Cardiac muscle cell (in vitro differentiated cells and primary cell): Measurements from ENCODE around the gene CEP57. TPM values are rescaled to one million over a fixed set of nuclear protein-coding genes. Genes with fewer than 3 reads are reported as not detected.

Source experiments
- DNase-seq, 2 donors: peaks; one replicate each; pipeline versions ENCODE4 v3.0.0 to v3.0.0-alpha.2; 2010 to 2017; ENCODE audit warnings: low read depth in 1 of 2, low spot score in 1 of 2
- H3K27ac ChIP-seq: fragments of 200-600 bp; sonication (generic); 2 replicates; pipeline ENCODE4 v1.5.1; 2016
- H3K27me3 ChIP-seq: fragments of 200-600 bp; sonication (generic); 2 replicates; pipeline ENCODE4 v1.6.0; 2016; ENCODE audit warnings: control low read depth
- H3K36me3 ChIP-seq: fragments of 200-600 bp; sonication (generic); 2 replicates; pipeline ENCODE4 v1.5.1; 2016; ENCODE audit warnings: control low read depth
- H3K4me1 ChIP-seq: fragments of 200-600 bp; sonication (generic); 2 replicates; pipeline ENCODE4 v1.8.1; 2017; ENCODE audit warnings: low read depth, mild to moderate bottlenecking, mixed run types
- H3K4me3 ChIP-seq: fragments of 200-600 bp; sonication (generic); 2 replicates; pipeline ENCODE4 v1.5.1; 2016; ENCODE audit warnings: mild to moderate bottlenecking
- H3K9me3 ChIP-seq: fragments of 200-600 bp; sonication (generic); 2 replicates; pipeline ENCODE4 v1.5.1; 2017; ENCODE audit warnings: low read depth, mild to moderate bottlenecking, control low read depth
- CTCF ChIP-seq: IDR thresholded peaks from 2 replicates; pipeline ENCODE4 v1.5.1; 2012; ENCODE audit warnings: low read depth, mild to moderate bottlenecking, low read length
- polyA plus RNA-seq: library from polyadenylated mRNA; unstranded; fragments of >200 nt; fragmentation: Nextera tagmentation; extraction: Ambion mirVana; gene quantifications from 2 replicates; pipeline ENCODE4 v1.2.1, GENCODE V29; 2016
- total RNA-seq: library from RNA; depleted of rRNA; stranded (reverse); fragments of >200 nt; gene quantifications from 2 replicates; pipeline ENCODE4 v1.2.3, GENCODE V29; 2016

CEP57 gene
- total and polyA plus RNA-seq, 2 experiments from 2014 or later, result 57.1 to 75.6 TPM

GRCh38 chr11:95778699-95779098 is 11.6 kb upstream of the CEP57 start:
- TF ChIP-seq CTCF, result no peak
- Histone ChIP-seq H3K27ac (no peak overlapping the region), H3K4me3 (no peak overlapping the region), H3K4me1 (no peaks in the 10 kb centered on the region), H3K27me3 (no peaks in the 10 kb centered on the region), H3K9me3 (no peaks in the 10 kb centered on the region), H3K36me3 (peaks cover 71% of the 10 kb centered on the region)
- no peak for DNase-seq

DNA sequence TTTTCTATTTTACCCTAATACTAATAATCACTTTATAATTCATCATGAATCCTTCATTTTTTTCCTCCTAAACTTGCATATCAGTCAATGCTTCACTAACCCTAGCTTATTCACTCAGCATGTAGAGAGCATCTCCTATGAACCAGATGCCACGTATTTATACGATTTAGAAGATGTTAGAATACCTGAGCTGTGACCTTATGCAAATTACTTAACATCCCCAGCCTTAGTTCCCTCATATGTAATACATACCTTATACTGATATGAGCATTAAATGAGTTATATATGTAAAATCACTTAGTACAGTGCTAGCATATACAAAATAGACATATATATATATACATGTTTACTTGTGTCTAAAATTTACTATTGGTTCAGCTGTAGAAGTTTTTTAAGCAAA is 9.8 kb upstream of the CEP57 start:
- Histone ChIP-seq H3K4me1 (no peaks in the 10 kb centered on the region), H3K9me3 (no peaks in the 10 kb centered on the region), H3K36me3 (peaks cover 74% of the 10 kb centered on the region), H3K27me3 (no peaks in the 10 kb centered on the region), H3K4me3 (no peak overlapping the region), H3K27ac (no peak overlapping the region)
- TF ChIP-seq CTCF, result no peak
- DNase-seq, result no peak

DNA sequence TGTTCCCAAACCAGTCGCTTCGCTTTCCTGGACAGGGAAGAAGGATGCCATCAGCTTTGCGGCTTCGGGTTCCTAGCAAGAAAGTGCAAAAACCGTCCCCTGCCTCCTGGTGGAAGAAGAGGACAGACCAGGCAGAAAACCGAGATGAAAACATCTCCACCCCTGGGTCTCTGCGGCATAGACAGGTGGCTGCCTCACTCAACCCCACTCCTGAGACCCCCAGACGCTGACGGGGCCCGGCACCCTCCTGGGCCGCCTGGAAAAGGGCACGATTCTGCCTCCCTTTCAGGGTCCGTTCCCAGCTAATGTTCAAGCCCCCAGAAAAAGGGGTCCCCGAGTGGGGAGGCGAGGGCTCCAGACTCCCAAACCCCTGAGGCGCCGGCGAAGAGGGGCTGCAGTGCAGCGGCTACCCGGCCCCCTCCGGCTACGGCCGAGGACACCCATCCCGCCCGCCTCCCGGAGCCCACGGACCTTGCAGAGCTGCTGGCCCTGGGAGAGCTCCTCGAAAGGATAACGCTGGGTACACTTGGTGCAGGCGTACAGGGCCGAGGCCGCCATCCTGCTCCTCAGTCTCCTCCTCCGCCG is 1.3 kb upstream of the CEP57 start:
- DNase-seq, result peak; percentile 41 to 71
- Histone ChIP-seq H3K27me3 (no peaks in the 10 kb centered on the region), H3K4me1 (peaks cover 15% of the 10 kb centered on the region)

GRCh38 chr11:95789506-95790122 is 684 bp upstream of the CEP57 start, which contains the start of gene FAM76B:
Gene FAM76B (minus strand): TSS chr11:95789782. CDS start chr11:95789478, 304 bp downstream.
- Histone ChIP-seq H3K36me3 (peaks cover 22% of the 10 kb centered on the region), H3K4me3 (peak within 1 kb of the TSS; percentile 92), H3K27me3 (no peaks in the 10 kb centered on the region), H3K4me1 (peaks cover 15% of the 10 kb centered on the region), H3K27ac (peak within 1 kb of the TSS; percentile 96), H3K9me3 (no peaks in the 10 kb centered on the region)
- no peak for TF ChIP-seq CTCF
- DNase-seq, result peak; percentile 98 to 99

More for the DNA sequence above, 1.3 kb upstream of the CEP57 start:
- peak overlapping the region; percentile 96 for H3K27ac ChIP-seq
- peak; percentile 27 for TF ChIP-seq CTCF
- H3K4me3 ChIP-seq, result peak overlapping the region; percentile 92
- no peaks in the 10 kb centered on the region for H3K9me3 ChIP-seq
- peaks cover 25% of the 10 kb centered on the region for H3K36me3 ChIP-seq

DNA sequence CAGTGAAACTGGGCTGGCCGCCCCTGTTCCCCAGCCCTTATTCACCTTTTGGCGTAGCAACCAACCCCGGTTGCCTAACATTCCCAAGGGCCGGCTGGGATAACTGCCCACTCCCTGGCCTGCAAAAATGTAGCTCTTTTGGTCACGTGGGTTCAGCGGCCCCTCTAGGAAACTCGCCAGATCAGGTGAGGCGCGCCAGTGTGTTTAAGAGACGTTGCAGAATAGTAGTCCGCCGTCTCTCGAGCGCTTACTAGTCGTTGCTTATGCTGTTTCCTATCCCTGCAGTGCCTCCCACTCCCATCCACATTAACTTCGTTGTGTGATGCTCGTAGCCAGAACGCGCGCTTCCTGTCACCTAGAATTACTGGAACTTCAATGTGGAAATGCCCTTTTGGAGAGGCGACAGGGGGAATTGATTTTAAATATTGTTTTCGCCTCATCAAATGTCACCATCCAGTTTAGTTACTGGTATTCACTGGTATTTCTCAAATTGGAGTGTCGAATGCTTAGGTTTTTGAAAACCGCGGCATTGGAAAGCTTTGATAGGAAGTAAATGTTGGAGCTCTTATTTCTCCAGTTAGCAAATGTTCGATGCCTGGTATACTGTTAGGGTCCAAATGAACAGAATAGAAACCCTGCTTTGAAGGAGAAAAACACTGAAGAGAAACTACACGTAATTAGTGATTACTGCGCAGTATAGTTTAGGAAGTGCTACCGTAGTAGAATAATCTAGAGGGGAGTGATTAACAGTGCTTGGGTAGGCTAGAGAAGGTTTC is 823 bp downstream of the CEP57 start:
- peak; percentile 72 to 81 for DNase-seq
- Histone ChIP-seq H3K4me3 (peak overlapping the region; percentile 92), H3K36me3 (peaks cover 8% of the 10 kb centered on the region), H3K4me1 (peaks cover 15% of the 10 kb centered on the region), H3K9me3 (no peaks in the 10 kb centered on the region), H3K27me3 (no peaks in the 10 kb centered on the region), H3K27ac (peak overlapping the region; percentile 96)
- no peak for TF ChIP-seq CTCF
